NCI-H2196 (cell line): Measurements from ENCODE around the gene PCNX1.
"Not testable (repeated sequence)": the region's sequence is repeated elsewhere in the genome, so short reads cannot be mapped to it uniquely, and the experiment has no call there.

Experiments
- DNase-seq: peaks from one replicate; lab custom pipeline; 2025; ENCODE audit not compliant: unreplicated experiment; lab: John Stamatoyannopoulos, UW

PCNX1 gene

GRCh38 chr14:70915415-70915814 lies 8.2 kb downstream of the PCNX1 start:
- DNase-seq: no peak

DNA sequence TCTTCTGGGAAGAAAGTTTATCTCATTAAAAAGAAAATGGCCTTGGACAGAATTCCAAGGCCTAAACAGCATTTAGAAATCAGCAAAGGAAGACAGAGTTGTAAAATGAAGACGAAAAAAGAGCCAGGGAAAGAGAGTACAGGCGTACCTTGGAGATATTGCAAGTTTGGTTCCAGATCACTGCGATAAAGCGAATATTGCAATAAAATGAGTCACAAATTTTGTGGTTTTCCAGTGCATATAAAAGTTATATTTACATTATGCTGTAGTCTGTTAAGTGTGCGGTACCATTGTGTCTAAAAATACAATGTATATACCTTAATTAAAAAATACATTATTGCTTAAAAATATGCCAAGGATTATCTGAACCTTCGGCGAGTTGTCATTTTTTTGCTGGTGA lies 9.0 kb downstream of the PCNX1 start:
- DNase-seq: no peak

- no peak for DNase-seq
Observed at GRCh38 chr14:70916799-70917198, 9.5 kb downstream of the PCNX1 start.

DNA sequence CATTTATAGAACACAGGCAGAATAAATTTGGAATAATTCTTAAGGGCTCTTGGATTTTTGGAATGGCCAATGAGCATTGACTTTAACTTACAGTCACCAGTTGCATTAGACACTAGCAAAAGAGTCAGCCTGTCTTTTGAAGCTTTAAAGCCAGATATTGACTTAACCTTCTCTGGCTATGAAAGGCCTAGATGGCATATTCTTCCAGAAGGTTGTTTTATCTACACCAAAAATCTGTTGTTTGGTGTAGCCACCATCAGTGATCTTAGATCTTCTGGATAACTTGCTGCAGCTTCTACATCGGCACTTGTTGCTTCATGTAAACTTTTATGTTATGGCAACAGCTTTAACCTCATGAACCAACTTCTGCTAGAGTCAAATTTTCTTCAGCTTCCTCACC lies 10.4 kb downstream of the PCNX1 start:
- DNase-seq: no peak

DNA sequence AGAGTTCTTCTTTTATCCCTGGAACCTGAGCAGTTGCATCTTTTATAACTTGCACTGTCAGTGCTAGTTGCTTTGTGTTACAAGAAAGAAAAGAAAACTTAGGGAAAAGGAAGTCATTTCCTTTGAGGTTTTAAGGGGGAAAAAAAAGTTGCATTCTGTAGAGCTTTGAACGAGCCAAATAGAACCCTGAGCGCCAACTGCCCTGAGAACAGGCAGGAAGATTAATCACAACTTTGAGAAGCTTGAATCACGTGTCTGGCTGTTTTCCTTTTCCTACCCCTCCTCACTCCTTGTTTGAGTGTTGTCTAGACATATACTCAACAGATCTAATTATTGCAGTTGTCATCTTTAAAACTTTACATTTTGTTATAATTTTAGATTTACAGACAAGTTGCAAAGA lies 12.5 kb downstream of the PCNX1 start:
- no peak for DNase-seq

DNA sequence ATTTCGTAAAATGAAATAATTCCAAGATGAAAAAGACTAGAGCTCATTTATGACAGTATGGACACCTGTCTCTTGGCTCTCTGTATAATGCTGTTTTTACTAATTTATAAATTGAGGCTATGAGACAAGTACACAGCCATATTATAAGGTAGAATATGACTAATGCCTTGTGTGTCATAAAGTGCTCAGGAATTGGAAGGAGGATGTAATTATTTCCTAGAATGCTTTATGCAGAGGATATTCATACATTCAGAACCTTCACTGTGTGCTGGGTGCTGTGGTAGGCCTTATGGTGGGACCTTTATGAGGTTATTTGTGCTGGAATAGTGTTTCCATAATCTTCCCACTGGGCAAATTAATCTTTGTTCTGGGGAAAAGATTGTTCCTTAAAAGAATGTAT lies 13.3 kb downstream of the PCNX1 start:
- DNase-seq: no peak

GRCh38 chr14:70921669-70922068 lies 14.4 kb downstream of the PCNX1 start:
- no peak for DNase-seq

DNA sequence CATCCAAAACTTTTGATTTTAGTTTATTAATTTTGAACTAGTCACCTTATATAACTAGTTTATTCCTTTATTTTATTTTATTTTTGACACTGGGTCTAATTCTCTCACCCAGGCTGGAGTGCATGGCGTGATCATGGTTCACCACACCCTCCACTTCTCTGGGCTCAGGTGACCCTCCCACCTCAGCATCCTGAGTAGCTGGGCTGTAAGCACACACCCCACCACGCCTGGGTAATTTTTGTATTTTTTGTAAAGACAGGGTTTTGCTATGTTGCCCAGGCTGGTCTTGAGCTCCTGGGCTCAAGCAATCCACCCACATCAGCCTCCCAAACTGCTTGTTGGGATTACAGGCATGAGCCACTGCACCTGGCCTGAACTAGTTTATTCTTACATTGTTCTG lies 17.3 kb downstream of the PCNX1 start:
- no peak for DNase-seq

DNA sequence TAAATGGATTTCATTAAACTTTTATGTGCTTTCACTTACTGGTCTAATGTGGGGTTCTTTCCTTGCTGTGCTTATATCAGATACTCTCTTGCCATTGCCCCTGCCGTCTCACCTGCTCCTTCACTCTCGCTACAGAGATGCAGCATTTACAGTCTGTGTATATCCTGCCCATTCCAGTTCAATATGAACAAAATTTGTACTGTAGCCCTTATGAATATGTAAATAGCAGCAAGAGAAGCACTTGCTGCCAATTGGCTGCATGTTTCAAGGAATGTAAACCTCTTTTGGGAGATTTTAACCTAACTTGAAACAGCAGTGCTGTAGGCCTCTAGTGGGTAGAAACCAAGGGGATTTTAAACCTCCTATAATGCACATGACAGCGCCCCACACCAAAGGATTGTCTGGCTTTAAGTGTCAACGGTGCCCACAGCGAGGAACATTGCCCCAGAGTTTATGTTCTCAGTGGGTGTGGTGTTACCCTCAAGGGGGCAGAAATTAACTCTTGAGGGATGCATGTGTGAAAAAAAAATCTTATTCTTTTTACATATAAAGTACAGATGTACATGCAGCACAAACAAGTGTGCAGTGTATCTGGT lies 19.1 kb downstream of the PCNX1 start:
- no peak for DNase-seq

GRCh38 chr14:70931008-70931407 lies 23.7 kb downstream of the PCNX1 start:
- no peak for DNase-seq

DNA sequence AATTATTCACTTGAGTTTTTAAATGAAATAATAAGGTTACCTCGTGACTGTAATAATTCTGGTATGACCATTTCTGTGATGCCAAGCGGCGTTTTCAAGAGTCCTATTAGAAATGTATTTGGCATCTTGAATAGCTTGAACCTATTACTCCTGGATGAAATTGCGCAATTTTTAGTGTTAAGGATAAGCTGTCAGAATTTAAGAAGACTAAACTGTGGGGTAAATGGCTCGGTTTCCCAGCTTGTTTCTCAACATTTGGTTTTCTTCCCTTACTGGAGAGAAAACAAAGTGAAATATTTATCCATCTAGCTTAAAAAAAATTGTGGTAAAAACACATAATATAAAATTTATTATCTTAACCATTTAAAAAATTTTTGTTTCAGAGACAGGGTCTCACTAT lies 26.8 kb downstream of the PCNX1 start:
- DNase-seq: no peak

DNA sequence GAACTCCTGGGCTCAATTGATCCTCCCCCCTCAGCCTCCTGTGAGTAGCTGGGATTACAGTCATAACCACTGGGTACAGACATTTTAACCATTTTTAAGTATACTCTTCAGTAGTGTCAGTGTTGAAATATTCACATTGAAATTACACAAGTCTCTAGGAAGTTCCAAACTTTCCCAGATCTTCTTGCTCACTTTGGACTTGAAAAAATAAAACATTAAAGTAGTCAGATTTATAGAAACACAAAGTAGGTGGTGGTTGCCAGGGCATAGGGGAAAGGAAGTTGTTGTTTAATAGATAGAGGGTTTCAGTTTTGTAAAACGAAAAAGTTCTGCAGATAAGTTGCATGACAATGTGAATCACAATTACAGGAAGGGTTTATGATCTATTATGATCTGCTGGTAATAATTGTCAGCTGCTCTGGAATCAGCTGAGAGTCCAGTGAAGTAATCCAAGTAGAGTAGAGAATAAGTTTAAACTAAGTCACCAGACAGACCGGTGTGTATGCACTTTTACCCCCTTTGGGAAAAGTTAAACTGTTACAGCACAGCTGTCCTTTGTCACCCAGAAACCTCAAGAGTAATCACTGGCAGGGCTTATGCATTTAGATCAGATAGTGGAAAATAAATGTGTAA lies 27.4 kb downstream of the PCNX1 start:
- DNase-seq: no peak

- DNase-seq: no peak
Observed at GRCh38 chr14:70935135-70935534, 27.9 kb downstream of the PCNX1 start.

DNA sequence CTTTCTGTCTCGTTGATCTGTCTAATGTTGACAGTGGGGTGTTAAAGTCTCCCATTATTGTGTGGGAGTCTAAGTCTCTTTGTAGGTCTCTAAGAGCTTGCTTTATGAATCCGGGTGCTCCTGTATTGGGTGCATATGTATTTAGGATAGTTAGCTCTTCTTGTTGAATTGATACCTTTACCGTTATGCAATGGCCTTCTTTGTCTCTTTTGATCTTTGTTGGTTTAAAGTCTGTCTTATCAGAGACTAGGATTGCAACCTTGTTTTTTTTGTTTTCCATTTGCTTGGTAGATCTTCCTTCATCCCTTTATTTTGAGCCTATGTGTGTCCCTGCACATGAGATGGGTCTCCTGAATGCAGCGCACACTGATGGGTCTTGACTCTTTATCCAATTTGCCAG lies 32.4 kb downstream of the PCNX1 start:
- not testable (repeated sequence) for DNase-seq

DNA sequence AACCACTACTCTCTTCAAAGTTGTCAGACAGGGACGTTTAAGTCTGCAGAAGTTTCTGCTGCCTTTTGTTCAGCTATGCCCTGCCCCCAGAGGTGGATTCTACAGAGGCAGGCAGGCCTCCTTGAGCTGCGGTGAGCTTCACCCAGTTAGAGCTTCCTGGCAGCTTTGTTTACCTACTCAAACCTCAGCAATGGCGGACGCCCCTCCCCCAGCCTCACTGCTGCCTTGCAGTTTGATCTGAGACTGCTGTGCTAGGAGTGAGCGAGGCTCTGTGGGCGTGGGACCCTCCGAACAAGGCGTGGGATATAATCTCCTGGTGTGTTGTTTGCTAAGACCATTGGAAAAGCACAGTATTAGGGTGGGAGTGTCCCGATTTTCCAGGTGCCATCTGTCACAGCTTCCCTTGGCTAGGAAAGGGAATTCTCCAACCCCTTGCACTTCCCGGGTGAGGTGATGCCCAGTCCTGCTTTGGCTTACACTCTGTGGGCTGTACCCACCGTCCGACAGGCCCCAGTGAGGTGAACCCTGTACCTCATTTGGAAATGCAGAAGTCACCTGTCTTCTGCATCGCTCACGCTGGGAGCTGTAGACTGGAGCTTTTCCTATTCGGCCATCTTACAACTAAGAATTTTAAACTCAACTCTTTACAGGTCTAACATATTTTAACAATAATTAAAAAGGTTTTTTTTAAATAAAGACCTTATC lies 34.5 kb downstream of the PCNX1 start:
- not testable (repeated sequence) for DNase-seq

DNA sequence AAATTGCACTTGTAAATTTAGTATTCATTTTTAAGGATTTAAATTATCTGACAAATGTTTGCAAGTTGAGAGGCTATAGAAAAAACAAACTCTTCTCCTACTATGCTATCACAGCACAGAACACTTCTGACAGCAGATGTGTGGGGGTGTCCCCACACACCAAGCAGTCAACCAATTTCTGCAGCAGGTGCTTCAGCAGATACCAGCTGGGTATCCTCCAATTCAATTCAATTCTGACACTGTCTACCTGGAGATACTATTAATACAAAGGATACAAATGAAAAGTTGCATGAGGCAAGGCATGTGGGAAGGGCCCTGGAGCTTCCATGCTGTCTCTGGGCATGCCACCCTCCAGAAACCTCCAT lies 35.1 kb downstream of the PCNX1 start:
- no peak for DNase-seq

GRCh38 chr14:70942721-70943120 lies 35.5 kb downstream of the PCNX1 start:
- DNase-seq: not testable (repeated sequence)

DNA sequence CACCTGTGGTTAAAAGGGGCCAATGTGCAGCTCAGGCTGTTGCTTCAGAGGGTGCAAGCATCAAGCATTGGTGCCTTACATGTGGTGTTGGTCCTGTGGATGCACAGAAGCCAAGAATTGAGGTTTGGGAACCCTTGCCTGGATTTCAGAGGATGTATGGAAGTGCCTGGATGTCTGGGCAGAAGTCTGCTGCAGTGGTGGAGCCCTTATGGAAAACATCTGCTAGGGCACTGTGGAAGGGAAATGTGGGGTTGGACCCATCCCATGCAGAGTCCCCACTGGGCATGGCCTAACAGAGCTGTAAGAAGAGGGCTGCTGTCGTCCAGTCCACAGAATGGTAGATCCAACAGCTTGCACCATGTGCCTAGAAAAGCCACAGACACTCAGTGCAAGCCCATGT lies 36.6 kb downstream of the PCNX1 start:
- no peak for DNase-seq

DNA sequence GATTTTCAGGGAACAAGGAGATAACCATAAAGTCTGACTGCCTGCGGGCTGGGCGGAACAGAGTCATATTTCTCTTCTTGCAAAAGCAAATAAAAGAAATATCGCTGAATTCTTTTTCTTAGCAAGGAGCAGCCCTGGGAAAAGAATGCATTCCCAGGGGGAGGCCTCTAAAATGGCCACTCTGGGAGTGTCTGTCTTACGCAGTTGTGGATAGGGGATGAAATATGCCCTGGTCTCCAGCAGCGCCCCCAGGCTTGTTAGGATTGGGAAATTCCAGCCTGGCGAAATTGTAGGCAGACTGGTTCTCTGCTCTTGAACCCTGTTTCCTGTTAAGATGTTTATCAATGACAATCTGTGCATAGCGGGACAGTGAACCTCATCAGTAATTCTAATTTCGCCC lies 40.5 kb downstream of the PCNX1 start:
- no peak for DNase-seq

GRCh38 chr14:70952485-70952884 lies 45.2 kb downstream of the PCNX1 start:
- no peak for DNase-seq

- no peak for DNase-seq
Observed at GRCh38 chr14:70954068-70954467, 46.8 kb downstream of the PCNX1 start.
